ENCODE measurements around the gene OLFML2B. TPM values are rescaled to one million over a fixed set of nuclear protein-coding genes. Genes with fewer than 3 reads are reported as not detected.
A peak's percentile ranks its signal among the peaks of the same experiment; 100 is the strongest.

Gene OLFML2B
- total and polyA plus RNA-seq, 2 of the 13 experiments (the other 11 are each of a cell fraction or from before 2014, with no cell fraction given) = not detected

GRCh38 chr1:162069334-162070093 lies 45.8 kb upstream of the OLFML2B start, which contains the start of gene NOS1AP (continued):
- TF ChIP-seq TERF1 (CRISPR knock-in tag; IDR thresholded peaks at IDR 0.05) (no peak), MAFK (conservative IDR thresholded peaks at IDR 0.05 in 1 of 2, IDR thresholded peaks at IDR 0.05 in 1 of 2; ENCODE audit: low read length in 2 of 2) (no peak), TEAD3 (CRISPR knock-in tag; optimal IDR thresholded peaks at IDR 0.05; ENCODE audit: borderline replicate concordance) (no peak), ZNF414 (CRISPR knock-in tag; IDR thresholded peaks at IDR 0.05) (no peak), ZHX1 (CRISPR knock-in tag; IDR thresholded peaks at IDR 0.05; ENCODE audit: low read depth) (no peak), IRF2 (CRISPR knock-in tag; IDR thresholded peaks at IDR 0.05) (no peak), SRSF1 (optimal IDR thresholded peaks at IDR 0.05; ENCODE audit: low read depth, low read length) (no peak), ZMAT5 (CRISPR knock-in tag; IDR thresholded peaks at IDR 0.05; ENCODE audit: borderline replicate concordance, low read depth) (no peak), YEATS2 (CRISPR knock-in tag; IDR thresholded peaks at IDR 0.05; ENCODE audit: borderline replicate concordance) (no peak), RXRB (CRISPR knock-in tag; IDR thresholded peaks at IDR 0.05; ENCODE audit: borderline replicate concordance) (no peak), ZFP41 (CRISPR knock-in tag; IDR thresholded peaks at IDR 0.05; ENCODE audit: borderline replicate concordance) (no peak), ZNF446 (CRISPR knock-in tag; IDR thresholded peaks at IDR 0.05) (peak; percentile 24; the same call in 1 of the 2 replicates), FOXO1 (CRISPR knock-in tag; IDR thresholded peaks at IDR 0.05) (no peak), SMARCC2 (IDR thresholded peaks at IDR 0.05) (no peak), MTA3 (CRISPR knock-in tag; IDR thresholded peaks at IDR 0.05) (no peak), TFDP1 (CRISPR knock-in tag; IDR thresholded peaks at IDR 0.05; ENCODE audit: borderline replicate concordance) (peak; percentile 17; the same call in 1 of the 2 replicates), KMT2B (CRISPR knock-in tag; IDR thresholded peaks at IDR 0.05) (peak; percentile 30; the same call in 1 of the 2 replicates), HNRNPH1 (optimal IDR thresholded peaks at IDR 0.05; ENCODE audit: low read depth, low read length) (no peak), ZNF782 (CRISPR knock-in tag; IDR thresholded peaks at IDR 0.05; ENCODE audit: borderline replicate concordance) (no peak), TRAFD1 (CRISPR knock-in tag; IDR thresholded peaks at IDR 0.05; ENCODE audit: borderline replicate concordance) (no peak), PRMT3 (CRISPR knock-in tag; IDR thresholded peaks at IDR 0.05; ENCODE audit: borderline replicate concordance, low read depth) (no peak)
